Skeletal muscle cell (primary cell): ENCODE results near the gene LRP5.
"Not testable (repeated sequence)": the region's sequence is repeated elsewhere in the genome, so short reads cannot be mapped to it uniquely, and the experiment has no call there.

Source experiments
- DNase-seq: peaks from one replicate; pipeline ENCODE4 v3.0.0-alpha.2; 2010; ENCODE audit warnings: low read depth
- H3K4me3 ChIP-seq: 2 replicates; pipeline ENCODE4 v1.5.1; 2011; ENCODE audit warnings: low read depth, mild to moderate bottlenecking, control low read depth, low read length, moderate library complexity

Gene LRP5

GRCh38 chr11:68470304-68470811 lies 158.0 kb downstream of the LRP5 start:
- DNase-seq: no peak
- no peak overlapping the region for H3K4me3 ChIP-seq

DNA sequence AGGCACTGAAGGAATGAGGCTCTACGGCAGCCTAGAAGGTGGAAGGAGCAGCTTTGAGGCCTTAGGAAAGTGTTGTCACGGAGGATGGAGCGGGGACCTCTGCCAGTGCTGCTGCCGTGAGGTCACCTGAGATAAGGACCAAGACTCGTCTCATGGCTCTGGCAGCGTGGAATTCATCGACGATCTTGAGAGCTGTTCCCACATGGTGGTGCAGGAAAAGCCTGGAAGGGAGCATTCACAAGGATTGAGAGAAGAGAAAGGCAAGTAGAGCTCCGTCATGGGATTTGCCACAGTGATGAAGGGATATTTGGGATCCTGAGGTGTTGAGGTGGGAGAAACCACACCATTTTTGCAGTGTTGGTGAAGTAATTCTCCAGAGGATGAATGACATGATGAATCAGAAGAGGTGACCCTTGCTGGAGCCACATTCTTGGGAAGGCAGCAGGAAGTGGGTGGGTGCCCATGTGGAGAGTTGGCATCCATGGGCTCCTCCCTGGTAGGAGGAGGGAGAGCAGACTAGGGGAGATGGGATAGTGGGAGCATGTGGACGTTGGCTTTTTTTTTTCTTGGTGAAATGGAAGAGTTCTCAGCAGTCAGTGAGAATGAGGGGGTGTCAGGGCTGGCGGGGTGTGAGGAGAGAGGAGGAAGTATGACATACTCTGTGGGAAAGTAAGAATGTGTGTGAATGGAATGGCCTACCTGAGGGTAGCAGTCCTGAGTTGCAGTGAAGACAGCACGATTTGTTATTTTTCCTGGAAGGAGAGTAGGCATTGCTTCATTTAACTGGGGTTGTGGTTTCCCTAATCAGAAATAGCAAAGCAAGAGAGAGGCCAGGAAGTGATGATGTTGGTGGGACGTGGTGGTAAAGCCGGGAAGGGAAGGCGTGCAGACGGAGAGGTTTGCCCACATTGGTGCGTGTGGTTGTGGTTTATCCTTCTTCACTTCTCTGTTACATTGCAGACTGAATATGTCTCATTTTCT lies 159.3 kb downstream of the LRP5 start:
- H3K4me3 ChIP-seq: no peak overlapping the region
- DNase-seq: no peak

- H3K4me3 ChIP-seq: no peak overlapping the region
Measured at GRCh38 chr11:68472778-68473177, 160.4 kb downstream of the LRP5 start.

DNA sequence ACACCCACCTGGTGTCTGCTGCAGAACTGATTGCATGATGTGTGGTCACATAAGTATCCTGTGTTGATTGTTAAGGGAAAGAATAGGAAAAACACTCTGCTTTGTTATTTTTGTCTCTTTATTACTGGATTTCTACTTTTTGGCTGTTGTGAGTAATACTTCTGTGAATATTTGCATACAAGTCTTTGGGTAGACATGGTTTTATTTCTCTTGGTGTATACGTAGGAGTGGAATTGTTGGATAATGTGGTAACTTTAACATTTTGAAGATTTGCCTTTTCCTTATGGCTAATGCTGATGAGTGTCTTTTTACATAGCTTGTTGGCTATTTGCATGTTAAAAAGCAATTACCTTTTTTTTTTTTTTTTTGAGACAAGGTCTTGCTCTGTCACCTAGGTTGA lies 161.3 kb downstream of the LRP5 start:
- H3K4me3 ChIP-seq: no peak overlapping the region
- DNase-seq: no peak

More at GRCh38 chr11:68472778-68473177, 160.4 kb downstream of the LRP5 start:
- no peak for DNase-seq

DNA sequence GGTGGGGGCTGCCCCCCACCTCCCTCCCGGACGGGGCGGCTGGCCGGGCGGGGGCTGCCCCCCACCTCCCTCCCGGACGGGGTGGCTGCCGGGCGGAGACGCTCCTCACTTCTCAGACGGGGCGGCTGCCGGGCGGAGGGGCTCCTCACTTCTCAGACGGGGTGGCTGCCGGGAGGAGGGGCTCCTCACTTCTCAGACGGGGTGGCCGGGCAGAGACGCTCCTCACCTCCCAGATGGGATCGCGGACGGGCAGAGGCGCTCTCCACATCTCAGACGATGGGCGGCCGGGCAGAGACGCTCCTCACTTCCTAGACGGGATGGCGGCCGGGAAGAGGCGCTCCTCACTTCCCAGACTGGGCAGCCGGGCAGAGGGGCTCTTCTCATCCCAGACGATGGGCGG lies 163.2 kb downstream of the LRP5 start:
- H3K4me3 ChIP-seq, DNase-seq: not testable (repeated sequence)

DNA sequence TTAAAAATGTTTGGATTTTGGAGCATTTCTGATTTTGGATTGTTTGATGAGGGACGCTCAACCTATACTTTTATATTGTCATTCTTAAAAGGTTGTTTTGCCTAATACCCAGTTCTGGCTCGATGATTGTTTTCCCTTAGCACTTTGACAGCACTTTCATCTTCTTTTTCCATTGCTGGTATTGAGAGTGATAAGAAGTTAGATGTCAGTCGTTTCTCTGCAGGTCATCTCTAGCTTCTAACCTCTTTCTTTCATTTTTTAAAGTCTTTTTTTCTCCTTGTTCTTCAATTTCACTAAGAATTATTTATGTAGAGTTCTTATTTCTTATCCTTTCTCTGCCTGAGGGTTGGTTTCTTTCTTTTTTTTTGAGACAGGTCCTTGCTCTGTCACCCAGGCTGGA lies 167.0 kb downstream of the LRP5 start:
- no peak for DNase-seq
- H3K4me3 ChIP-seq: no peak overlapping the region

DNA sequence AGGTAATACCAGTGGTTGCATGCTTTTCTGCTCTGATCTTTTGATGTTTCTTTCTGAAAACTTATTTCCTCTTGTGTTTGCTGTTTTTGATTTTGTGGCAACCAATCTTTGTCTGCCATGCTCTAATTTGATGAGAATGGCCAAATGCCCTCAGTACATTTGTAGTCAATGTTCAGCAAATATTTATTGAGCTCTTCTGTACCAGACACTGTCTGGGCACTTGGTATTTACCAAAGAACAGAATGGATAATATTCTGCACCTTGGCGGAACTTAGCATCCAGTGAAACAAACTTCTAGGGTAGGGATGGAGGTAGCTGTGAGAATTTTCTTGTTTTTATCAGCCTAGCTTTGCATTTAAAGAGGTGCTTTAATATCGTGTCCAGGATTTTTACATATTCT lies 167.8 kb downstream of the LRP5 start:
- no peak for DNase-seq
- no peak overlapping the region for H3K4me3 ChIP-seq

DNA sequence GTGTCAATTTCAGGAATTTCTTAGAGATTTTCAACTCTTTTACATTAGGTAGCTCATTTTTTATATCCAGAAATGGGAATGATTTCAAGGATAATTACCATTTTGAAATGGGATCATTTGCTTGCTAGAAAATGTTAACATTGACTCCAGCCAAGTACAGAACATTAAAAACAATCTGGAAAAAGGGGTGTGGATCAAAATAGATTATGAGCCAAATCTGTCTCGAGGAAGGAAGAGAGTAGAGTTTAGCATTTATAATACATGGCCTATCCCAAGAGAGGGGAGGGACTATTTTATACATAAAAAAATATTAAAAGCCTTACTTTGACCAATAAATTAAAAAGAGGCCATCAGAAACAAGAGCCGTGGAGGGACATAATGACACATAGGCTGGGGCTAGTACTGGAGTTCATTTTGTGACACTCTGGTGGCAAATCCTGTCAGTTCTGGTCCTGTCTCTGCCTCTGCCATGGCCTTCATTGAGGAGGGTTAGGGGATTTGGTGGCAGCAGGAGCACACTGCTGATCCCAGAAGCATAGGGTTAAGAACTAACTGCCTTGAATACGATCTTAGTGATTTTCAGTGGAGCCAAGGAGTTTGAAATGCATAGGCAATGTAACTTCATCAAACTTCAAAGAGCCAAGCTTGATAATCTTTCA lies 168.6 kb downstream of the LRP5 start:
- H3K4me3 ChIP-seq: no peak overlapping the region
- no peak for DNase-seq

DNA sequence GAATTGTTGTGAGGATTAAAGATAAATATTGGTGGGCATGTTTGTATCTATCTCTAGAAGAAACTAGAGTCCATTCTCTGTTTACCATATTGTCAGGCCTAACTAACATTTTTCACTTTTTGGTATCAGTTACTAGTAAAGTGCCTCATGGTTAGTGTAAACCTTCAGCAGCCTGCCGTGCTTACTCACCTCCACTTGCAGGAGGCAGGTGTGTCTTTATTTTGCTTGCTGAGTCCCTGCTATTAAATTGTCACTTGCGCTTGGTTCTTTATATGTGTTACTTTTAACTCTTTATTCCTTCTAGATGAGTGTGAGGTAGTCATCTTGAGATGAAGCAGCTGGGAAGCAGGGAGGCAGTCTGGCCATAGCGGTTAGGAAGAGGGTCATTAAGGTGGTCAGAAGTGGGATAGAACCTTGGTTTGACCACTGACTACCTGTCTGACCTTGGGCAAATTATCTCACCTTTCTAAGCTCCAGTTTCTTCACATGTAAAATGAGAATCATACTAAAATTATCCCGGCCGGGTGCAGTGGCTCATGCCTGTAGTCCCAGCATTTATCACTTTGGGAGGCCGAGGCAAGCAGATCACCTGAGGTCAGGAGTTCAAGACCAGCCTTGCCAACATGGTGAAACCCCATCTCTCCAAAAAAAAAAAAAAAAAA lies 169.3 kb downstream of the LRP5 start:
- no peak overlapping the region for H3K4me3 ChIP-seq
- DNase-seq: no peak

DNA sequence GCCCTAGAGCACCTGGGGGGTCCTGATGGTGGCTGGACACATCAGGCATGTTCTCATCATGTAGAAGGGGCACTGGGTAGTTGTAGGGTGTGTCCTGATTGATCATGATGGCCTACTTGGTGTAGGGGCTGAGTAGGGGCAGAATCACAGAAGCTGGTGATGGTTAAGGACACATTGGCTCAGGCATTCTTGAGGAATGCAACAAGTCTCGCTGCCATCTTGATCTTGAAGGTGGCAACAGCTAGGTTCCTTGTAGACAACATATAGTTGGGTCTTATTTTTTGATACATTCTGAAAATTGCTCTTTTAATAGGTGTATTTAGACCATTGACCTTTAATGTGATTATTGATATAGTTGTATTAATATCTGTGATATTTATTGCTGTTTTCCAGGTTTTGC lies 176.2 kb downstream of the LRP5 start:
- no peak for DNase-seq
- H3K4me3 ChIP-seq: no peak overlapping the region

DNA sequence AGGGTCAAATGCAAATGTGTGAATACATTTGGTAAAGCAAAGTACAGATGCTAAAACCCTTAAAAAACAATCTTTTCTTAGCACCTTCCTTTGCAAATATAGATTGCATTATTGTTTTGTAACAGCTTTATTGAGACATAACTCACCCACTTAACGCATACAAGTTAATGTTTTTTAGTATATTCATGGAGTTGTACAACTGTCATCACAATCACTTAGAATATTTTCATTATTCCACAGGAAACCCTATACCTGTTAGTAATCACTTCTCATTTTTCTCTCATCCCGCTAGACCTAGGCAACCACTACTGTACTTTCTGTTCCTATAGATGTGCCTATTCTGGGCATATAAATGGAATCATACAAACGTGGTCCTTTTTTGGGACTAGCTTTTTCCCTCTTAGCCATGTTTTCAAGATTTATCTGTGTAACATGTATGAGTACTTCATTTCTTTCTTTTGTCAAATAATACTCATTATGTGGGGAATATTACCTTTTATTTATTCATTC lies 182.9 kb downstream of the LRP5 start:
- no peak overlapping the region for H3K4me3 ChIP-seq
- DNase-seq: no peak

DNA sequence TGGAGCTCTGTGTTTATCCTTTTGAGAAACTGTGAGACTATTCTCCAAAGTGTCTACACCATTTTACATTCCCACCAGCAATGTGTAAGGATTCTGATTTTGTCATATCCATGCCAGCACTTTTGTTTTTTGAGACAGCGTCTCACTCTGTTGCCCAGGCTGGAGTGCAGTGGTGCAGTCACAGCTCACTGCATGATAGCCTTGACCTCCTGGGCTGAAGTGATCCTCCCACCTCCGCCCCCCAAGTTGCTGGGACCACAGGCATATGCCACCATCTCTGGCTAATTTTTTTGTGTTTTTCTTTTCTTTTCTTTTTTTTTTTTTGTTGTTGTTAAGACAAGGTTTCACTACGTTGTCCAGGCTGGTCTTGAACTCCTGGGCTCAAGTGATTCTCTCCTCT lies 183.5 kb downstream of the LRP5 start:
- no peak for DNase-seq
- no peak overlapping the region for H3K4me3 ChIP-seq

- DNase-seq: no peak
- no peak overlapping the region for H3K4me3 ChIP-seq
Measured at GRCh38 chr11:68497761-68498160, 185.4 kb downstream of the LRP5 start.

GRCh38 chr11:68498321-68498720 lies 185.9 kb downstream of the LRP5 start:
- no peak overlapping the region for H3K4me3 ChIP-seq
- DNase-seq: no peak
